GM19240 (cell line): ENCODE results near the gene ACVR1.
"Not testable (repeated sequence)": the region's sequence is repeated elsewhere in the genome, so short reads cannot be mapped to it uniquely, and the experiment has no call there.

Experiments
- DNase-seq: peaks from one replicate; pipeline ENCODE4 v3.0.0; 2011; ENCODE audit warnings: low spot score; ENCODE audit not compliant: insufficient read length

Gene ACVR1

DNA sequence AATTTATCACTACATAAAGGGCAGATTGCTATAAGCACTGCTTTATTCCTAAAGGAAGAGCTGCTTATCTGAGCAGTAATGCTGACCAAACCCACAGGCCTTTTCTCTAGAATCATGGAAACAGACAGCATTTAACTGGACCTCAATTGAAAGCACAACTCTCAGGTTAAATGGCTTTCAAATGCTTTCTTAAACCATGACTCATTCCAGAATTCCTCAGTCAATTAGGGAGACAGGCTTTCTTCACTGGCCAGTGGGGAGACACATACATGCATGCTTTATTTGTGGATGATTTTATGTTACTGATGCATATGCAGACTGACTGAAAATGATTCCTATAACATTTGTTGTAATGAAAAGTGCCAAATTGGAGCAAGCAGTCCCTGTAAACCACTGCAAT is 114.6 kb downstream of the ACVR1 start:
- DNase-seq: no peak

DNA sequence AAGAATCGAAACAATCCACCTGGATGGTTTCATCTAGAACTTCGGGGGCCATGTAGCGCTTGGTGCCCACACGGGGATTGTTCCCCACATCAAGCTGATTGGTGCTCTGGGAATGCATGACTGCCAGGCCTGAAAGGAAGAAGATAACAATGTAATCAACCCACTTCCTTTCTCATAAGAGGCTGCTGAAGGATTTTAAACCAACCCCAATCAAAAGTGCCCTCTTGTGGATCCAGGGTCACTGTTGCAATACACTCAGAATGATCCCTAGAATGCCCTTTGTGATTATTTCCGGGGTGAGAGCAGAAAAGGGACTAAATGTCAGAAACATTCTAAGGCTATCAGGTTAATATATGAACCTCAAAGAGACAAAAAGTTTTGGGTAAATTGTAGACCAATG is 115.2 kb downstream of the ACVR1 start:
- no peak for DNase-seq

DNA sequence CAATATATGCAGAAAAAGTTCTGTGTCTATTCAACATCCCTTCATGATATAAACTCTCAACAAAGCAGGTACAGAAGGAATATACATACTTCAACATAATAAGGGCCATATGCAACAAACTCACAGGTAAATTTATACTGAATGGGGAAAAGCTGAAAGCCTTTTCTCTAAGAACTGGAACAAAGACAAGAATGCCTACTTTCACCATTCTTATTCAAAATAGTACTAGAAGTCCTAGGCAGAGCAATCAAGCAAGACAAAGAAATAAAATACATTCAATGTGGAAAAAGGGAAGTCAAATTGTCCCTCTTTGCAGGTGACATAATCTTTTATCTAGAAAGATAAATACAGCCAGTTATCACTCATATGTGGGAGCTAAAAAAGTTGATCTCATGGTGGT is 116.3 kb downstream of the ACVR1 start:
- no peak for DNase-seq

DNA sequence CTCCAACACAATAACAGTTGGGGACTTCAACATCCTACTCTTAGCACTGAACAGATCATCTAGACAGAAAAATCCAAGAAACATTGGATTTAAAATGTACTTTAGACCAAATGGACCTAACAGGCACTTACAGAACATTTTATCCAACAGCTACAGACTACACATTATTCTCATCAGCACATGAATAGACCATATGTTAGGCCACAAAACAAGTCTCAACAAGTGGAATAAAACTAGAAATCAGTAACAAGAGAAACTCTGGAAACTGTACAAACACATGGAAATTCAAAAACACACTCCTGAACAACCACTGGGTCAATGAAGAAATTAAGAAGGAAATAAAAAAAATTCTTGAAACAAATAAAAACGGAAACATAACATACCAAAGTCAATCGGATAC is 117.5 kb downstream of the ACVR1 start:
- DNase-seq: no peak

DNA sequence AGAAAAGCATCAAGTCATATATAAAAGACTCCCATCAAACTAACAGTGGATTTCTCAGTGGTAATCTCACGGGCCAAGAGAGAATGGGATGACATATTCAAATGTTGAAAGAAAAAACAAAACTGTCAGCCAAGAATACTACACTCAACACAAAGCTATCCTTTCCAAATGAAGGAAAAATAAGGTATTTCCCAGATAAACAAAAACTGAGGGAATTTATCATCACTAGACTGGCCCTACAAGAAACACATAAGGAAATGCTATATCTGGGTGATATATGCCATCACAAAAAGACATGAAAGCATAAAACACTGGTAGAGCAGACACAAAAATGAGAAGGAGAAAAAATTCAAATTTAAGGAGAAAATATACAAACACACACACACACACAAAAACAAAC is 118.6 kb downstream of the ACVR1 start:
- DNase-seq: no peak

DNA sequence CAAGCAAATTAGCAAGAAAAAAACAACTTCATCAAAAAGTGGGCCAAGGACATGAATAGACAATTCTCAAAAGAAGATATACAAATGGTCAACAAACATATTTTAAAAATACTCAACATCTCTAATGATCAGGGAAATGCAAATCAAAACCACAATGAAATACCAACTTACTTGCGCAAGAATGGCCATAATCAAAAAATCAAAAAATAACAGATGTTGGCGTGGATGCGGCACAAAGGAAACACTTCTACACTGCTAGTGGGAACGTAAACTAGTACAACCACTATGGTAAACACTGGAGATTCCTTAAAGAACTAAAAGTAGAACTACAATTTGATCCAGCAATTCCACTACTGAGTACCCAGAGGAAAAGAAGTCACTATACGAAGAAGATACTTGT is 119.7 kb downstream of the ACVR1 start:
- DNase-seq: not testable (repeated sequence)

DNA sequence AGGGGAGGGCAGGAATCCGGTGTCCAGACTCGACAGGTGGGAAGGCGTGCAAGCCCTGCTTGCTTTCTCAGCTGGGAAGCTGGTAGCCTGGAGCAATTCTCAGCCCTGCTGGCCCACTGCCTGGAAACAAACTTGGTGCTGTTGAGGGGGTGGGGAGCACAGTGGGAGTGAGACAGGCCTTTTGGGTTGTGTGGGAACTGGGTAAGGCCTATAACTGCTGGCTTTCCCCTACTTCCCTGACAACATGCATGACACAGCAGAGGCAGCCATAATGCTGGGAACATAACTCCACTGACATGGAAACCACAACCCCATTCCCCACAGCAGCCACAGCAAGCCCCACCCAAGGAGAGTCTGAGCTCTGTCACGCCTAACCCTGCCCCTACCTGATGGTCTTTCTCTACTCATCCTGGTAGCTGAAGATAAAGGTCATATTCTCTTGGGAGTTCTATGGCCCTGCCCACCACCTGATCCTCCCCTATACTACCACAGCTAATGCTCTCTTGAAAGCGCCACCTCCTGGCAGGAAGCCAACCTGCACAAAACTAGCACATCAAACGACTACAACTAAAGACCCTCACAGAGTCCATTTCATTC is 124.6 kb downstream of the ACVR1 start:
- DNase-seq: no peak

DNA sequence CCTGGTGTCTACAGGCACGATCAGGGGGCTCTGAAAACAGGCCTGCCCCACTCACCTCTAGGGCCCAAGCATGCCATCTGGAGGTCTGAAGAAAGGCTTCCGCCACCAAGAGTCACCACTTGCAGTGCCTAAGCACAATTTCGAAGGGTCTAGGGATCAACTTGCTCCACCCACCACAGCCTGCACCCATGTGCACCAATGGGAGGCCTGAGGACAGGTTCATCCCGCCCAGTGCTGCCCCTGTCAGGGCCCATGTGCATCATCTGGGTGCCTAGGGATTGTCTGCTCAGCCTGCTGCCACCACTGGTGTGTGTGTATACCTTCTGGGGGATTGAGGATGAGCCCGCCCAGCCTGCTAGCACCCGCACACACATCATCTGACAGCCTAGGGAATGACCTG is 126.4 kb downstream of the ACVR1 start:
- no peak for DNase-seq

DNA sequence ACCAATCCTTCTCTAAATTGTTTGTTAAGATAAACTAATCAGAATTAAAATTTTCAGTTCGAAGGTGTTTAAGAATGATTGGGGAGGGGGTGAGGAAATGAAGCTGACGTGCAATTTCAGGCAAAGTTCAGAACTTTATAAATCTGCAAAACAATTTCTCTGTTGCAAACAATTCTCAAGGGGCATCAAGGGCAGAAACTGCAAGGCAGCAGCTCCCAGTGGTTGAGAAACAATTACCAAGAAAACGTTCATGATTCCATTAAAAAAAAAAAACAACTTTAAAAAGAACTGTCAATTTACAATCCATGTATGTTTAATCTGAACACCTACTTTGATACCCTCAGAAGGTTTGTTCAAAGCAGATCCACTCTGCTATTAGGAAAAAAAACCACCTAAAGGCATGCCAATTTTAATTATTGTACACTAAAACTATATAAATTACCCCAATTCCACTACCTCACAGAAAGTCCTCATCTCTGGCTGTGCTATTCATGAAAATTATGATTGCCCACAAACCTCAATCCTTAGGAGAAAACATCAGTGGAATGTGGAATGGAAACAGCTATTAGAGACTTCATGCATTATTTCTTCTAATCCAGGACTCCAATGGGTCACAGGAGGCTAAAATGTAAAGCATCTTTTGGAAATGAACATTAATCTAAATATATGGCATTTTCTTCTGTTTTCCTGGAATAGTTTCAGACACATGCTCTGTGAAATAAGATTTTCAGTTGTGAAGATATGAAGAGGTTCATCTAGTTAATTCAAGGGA is 127.6 kb downstream of the ACVR1 start:
- DNase-seq: no peak

DNA sequence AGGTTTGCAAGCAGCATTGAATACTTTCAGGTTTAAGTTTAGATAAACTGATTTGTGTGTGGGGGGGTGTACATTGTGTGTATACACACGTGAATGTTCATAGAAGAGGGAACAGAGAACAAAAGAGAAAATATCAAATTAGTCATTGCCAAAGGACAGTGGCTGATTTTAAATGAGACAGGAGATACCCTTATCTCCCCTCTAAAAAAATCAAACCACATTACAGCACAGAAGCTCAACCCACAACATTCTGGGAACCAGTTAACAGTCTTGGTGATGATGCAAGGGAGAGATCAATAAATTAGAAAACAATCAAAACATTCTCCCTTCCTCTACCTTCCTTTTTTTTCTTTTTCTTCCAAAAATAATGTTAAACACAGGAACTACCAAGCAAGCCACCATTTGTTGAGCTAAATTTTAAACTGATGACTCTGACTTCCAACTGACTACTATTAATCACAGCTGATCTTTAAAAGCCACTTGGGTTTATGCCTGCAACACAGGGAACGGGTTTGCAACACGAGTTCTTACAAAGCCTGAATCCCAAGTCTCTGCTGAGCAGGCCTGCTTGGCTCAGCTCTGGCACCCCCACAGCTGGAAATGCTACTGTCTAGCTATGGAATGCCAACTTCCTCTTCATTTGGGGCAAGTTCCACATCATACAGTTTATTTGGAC is 128.3 kb downstream of the ACVR1 start:
- no peak for DNase-seq

DNA sequence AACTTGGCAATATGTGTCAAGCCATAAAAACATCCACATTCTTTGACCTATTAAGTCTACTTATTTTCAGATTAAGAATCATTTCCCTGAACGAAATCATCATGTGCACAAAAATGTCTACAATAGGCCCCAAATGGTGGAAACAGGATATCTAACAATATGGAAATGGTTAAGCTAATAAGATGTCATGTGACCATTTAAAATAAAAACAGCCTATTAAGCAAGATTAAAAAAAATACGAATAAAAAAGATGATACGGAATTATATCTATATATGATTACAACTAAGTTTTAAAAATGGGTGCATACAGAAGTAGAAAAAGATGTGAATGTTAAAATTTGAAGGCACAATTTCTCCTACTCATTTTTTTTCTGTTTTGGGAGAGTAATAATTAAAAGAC is 128.8 kb downstream of the ACVR1 start:
- DNase-seq: no peak

DNA sequence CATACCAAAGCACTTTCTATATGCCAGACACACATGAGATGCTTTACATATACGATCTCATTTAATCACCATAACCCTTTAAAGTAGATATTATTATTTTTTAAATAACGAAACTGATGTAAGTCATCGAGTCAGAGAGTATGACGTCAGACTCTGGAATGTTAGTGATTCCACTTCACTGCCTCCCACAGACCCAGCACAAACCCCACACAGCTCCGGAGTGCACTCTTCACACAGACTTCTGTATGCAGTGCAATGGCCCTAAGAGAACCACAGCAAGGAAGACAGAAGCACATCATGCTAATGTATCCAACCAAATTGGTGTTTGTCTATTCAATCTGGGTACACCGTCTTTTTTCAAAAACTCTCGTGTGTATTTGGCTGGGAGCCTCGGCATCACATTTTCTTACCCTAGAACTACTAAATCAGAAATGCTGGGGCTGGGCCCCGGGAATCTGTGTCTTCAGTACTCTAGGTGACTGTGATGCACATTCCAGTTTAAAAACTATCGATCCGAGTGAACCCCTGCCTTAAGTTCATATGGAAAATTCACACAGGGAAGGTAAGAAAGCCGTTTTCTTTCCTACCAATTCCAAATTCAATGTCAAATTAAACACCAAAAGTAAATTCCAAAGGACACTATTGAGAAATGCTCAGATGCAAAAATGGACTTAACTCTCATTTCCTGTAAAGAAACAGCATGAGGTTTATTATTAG is 129.7 kb downstream of the ACVR1 start:
- DNase-seq: no peak

DNA sequence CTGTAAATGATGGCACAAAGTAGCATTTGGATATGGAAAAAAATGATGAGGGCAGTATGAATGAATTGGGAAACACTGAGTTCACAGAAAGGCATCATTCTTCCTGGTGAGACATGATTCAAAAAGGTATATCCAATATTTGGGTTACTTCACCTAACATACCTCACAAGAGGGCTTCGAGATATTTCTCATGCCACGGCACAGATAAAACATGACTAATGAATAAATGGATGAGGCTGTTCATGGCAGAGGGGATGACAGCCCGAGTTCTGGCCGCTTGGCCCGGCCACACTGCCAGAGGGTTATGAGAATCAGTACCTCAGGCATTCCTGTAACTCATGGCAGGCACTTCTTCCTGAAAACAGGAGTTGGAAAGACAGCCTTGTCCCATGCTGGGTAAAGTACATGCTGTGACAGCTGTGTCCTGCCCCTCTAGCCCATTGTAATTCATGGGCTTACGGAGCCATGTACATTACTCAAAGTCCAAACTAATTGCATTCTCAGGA is 131.5 kb downstream of the ACVR1 start:
- no peak for DNase-seq

DNA sequence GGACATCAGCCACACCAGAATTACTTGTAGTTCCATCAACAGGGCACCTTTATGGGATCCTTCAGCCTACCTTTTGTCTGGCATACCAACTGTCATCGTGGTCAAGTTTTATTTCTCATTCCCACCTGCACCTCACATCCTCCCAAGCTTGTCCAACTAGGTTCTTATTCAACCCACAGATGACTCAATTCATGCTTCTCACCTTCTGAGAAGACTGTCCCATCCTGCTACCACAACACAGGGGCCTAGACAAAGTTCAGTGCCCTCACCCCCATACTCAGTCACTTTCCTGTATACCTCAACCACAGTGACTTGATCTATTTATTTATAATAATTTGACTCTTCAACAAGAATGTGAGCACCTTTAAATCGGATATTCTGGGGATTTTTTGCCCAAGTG is 133.1 kb downstream of the ACVR1 start:
- DNase-seq: no peak

DNA sequence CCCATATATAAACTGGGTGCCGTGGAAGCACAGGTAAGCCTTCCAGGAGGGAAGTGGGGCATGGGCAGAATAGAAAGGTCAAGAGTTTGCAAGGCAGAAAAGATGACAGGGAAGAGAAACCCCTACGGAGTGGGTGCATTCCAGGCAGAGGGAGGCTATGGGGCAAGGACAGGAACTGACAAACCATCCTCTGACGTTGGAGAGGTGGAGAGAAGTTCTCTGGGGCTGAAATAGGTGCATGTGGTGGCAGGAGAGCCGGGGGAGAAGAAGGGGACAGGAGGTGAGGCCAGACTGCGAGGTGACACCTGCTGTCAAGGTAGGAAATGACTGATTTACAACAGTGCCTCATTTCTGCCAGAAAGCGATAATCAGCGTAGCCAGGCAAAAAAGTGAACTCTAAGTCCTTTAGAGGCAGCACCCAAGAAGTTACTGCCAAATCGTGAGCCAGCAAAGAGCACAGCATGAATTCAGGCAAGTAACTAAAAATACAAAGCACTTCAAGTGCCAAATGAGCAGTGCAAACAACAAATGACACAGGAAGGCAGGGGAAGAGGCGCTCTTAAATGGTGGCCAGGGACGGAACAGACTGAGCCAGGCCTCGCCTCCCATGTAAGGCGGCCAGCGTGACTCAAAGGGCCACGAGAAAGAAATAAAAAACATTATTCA is 134.2 kb downstream of the ACVR1 start:
- DNase-seq: no peak

DNA sequence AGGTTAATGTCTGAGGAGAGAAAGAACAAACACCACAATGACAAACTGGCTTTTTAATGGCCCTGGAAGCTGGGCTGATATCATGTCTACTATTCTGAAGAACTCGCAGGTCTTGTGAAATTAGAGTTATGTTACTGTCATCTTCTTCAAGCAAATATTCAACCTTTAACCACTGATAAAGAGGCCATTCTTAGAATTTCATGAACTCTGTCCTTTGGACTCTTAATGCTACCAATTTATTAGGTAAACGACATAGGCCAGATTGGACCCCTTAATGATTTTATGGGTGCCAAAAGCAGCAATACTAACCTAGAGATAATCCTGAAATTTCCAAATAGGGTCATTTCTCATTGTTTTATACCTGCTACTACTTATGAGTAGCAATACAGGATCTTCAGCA is 138.5 kb downstream of the ACVR1 start:
- DNase-seq: no peak

DNA sequence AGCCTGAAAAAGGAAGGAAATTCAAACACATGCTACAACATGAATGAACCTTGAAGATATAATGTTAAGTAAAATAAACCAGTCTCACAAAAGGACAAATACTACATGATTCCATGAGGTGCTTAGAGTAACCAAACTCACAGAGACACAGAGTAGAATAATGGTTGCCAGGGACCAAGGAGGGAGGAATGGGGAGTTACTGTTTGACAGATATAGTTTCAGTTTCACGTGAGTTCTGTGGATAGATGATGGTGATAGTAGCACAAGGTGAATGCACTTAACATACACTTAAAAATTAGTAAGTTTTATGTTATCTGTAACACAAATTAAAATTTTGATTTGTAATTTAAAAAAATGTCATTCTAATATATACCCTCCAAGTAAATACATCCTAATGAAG is 140.6 kb downstream of the ACVR1 start:
- DNase-seq: no peak

DNA sequence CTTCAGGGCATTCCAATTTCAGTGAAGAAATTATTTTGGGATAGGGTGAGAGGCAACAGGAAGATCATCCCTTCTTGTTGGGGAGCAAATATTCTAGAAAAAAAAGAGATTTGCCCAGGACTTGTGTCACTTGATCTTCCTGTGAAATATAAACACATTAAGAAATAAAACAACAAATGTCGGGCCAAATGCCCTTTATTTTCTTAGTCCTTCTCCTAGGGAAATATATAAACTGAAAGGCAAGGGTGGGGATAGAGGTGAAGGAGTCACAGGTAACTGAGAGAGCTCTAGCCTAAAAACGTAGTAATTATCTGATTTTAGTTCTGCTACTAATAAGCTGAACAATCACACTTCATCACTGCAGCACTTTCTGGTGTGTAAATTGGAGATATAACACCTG is 142.9 kb downstream of the ACVR1 start:
- DNase-seq: no peak

DNA sequence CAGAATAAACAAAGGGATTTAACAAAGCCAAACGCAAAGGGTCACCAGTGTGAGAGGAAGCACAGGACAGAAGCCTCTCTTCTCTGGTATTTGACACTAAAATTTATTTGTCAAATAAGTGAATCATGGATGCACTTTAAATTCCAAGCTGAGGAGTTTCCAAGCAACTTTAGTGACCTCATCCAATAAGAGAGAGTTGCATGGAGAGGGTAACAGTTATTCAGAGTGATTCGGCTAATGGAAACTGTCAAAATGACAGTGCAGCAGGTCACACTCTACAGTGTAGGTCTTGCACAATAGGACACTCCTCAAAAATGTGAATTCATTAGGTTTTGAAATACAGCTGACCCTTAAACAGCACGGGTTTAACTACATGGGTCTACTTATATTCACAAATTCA is 143.5 kb downstream of the ACVR1 start:
- DNase-seq: no peak

DNA sequence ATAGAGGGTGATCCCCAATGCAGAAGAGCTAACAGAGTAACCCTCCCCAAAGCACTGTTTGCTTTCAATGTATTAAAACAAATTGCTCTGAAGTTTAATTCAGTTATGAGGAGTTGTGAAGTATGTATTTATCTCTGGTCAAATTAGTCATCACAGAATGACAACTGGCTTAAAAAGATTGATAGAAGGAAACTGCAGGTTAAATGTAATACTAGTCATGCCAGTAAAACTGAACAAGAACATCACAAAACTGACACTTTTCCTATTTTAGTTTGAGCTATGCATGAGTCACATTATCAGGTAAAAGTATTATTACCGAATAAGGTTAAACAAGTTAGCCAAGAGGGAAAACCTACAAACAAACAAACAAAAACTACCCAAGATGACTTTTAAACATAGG is 148.4 kb downstream of the ACVR1 start:
- no peak for DNase-seq

DNA sequence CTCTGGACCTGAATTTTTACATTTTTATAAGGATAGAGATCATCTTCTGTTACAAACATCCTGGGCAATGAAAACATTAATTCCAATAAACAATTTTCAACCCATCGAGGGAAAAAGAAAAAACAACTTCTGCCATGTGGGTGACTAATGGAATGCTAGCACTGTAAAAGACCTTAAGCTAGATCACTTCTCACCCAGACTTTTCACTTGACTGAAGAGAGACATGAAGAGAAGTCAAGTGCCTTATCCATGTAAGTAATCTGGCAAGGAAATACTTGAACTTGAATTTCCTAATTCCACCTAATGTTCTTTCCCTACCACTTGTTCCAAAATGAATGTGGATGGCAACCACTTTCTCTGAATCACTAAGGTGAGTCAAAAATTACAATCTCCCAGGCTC is 149.2 kb downstream of the ACVR1 start:
- no peak for DNase-seq
